Ishikawa (cell line): ENCODE results near the gene PISD.

ENCODE experiments used
- CEBPB ChIP-seq: IDR thresholded peaks from 2 replicates; pipeline ENCODE4 v1.6.1; 2012
- CREB1 ChIP-seq: IDR thresholded peaks from 2 replicates; pipeline ENCODE4 v1.6.1; 2012; ENCODE audit warnings: low read depth
- EGR1 ChIP-seq: IDR thresholded peaks from 2 replicates; pipeline ENCODE4 v1.6.1; 2012
- EP300 ChIP-seq: IDR thresholded peaks from 2 replicates; pipeline ENCODE4 v1.6.1; 2012; ENCODE audit warnings: borderline replicate concordance
- FOXM1 ChIP-seq: IDR thresholded peaks from 2 replicates; pipeline ENCODE4 v1.6.1; 2012; ENCODE audit warnings: low read depth, borderline replicate concordance
- MAX ChIP-seq: IDR thresholded peaks from 2 replicates; pipeline ENCODE4 v1.6.1; 2012
- NFIC ChIP-seq: IDR thresholded peaks from 2 replicates; pipeline ENCODE4 v1.6.1; 2012
- RAD21 ChIP-seq: IDR thresholded peaks from 2 replicates; pipeline ENCODE4 v1.6.1; 2012; ENCODE audit warnings: low read depth
- REST ChIP-seq: IDR thresholded peaks from 2 replicates; pipeline ENCODE4 v1.6.1; 2012; ENCODE audit warnings: low read depth, mild to moderate bottlenecking
- TAF1 ChIP-seq: IDR thresholded peaks from 2 replicates; pipeline ENCODE4 v1.6.1; 2012; ENCODE audit warnings: low read depth, mild to moderate bottlenecking
- TCF12 ChIP-seq: IDR thresholded peaks from 2 replicates; pipeline ENCODE4 v1.6.1; 2012; ENCODE audit warnings: low read depth
- TEAD4 ChIP-seq: IDR thresholded peaks from 2 replicates; pipeline ENCODE4 v1.6.1; 2012
- USF1 ChIP-seq: IDR thresholded peaks from 2 replicates; pipeline ENCODE4 v1.6.1; 2012
- YY1 ChIP-seq: IDR thresholded peaks from 2 replicates; pipeline ENCODE4 v1.6.1; 2012; ENCODE audit warnings: low read depth
- ZBTB7A ChIP-seq: IDR thresholded peaks from 2 replicates; pipeline ENCODE4 v1.6.1; 2012; ENCODE audit warnings: low read depth

PISD gene

GRCh38 chr22:31621507-31622124, 40.4 kb downstream of the PISD start:
- no peak for TF ChIP-seq RAD21

- TF ChIP-seq CEBPB (no peak), CREB1 (no peak), RAD21 (no peak), TAF1 (no peak), NFIC (no peak), MAX (no peak), YY1 (no peak), TEAD4 (no peak), REST (no peak), FOXM1 (no peak), TCF12 (no peak), EGR1 (no peak), EP300 (no peak), USF1 (no peak)
Observed at GRCh38 chr22:31620756-31621480, 41.1 kb downstream of the PISD start.

- TF ChIP-seq TAF1: no peak
- TF ChIP-seq USF1: no peak
- no peak for TF ChIP-seq TCF12
- no peak for TF ChIP-seq NFIC
- no peak for TF ChIP-seq CEBPB
- no peak for TF ChIP-seq YY1
- no peak for TF ChIP-seq EGR1
- no peak for TF ChIP-seq ZBTB7A
- no peak for TF ChIP-seq REST
- TF ChIP-seq RAD21: no peak
- no peak for TF ChIP-seq TEAD4
- no peak for TF ChIP-seq MAX
- no peak for TF ChIP-seq CREB1
- TF ChIP-seq FOXM1: no peak
- no peak for TF ChIP-seq EP300
Observed at GRCh38 chr22:31619611-31620300, 42.3 kb downstream of the PISD start.

- TF ChIP-seq ZBTB7A (no peak), MAX (no peak), EGR1 (no peak), TAF1 (no peak), TCF12 (no peak), TEAD4 (no peak), CREB1 (no peak), NFIC (no peak), REST (no peak), USF1 (no peak), YY1 (no peak), EP300 (no peak), CEBPB (no peak), RAD21 (no peak)
Observed at GRCh38 chr22:31618471-31619176, 43.4 kb downstream of the PISD start.
